ENCODE results near the gene MUC13. TPM values are rescaled to one million over a fixed set of nuclear protein-coding genes. Genes with fewer than 3 reads are reported as not detected.

Gene MUC13
- total RNA-seq, 1 experiment from 2014 or later, result not detected

- Histone ChIP-seq H3K18ac (ENCODE audit: insufficient read length, low read depth, low read length) (no peak overlapping the region), H2BK20ac (ENCODE audit: low read depth, low read length, poor library complexity, severe bottlenecking) (no peak overlapping the region), H2BK12ac (ENCODE audit: insufficient read length, low read depth, low read length) (no peak overlapping the region), H3K79me1 (ENCODE audit: insufficient read depth, low read depth, low read length, poor library complexity, severe bottlenecking) (peaks cover 2% of the 10 kb centered on the region), H3K23me2 (ENCODE audit: insufficient read length, low read depth, low read length, poor library complexity, severe bottlenecking) (no peaks in the 10 kb centered on the region), H3K27ac (ENCODE audit: insufficient read length, low read depth, low read length) (no peak overlapping the region), H3K4me2 (ENCODE audit: insufficient read depth, insufficient read length, low read length) (no peak overlapping the region), H3K56ac (ENCODE audit: insufficient read length, low read depth, low read length) (no peak overlapping the region), H4K91ac (ENCODE audit: insufficient read length, low read depth, low read length) (no peak overlapping the region), H3K9ac (ENCODE audit: extremely low read depth, insufficient read length, low read length) (no peak overlapping the region), H3K27me3 (ENCODE audit: insufficient read depth, low read length) (no peaks in the 10 kb centered on the region), H2BK5ac (ENCODE audit: insufficient read length, low read length) (no peak overlapping the region), H2AK5ac (ENCODE audit: insufficient read length, low read length) (no peak overlapping the region), H3K9me3 (ENCODE audit: control insufficient read depth, low read depth, low read length) (no peaks in the 10 kb centered on the region), H2BK120ac (ENCODE audit: low read depth, low read length, poor library complexity, severe bottlenecking) (no peak overlapping the region), H4K5ac (ENCODE audit: insufficient read length, low read depth, low read length) (no peak overlapping the region), H2BK15ac (ENCODE audit: low read depth, low read length) (no peak overlapping the region), H3K4me1 (ENCODE audit: insufficient read depth, low read length) (peaks cover 8% of the 10 kb centered on the region; the same call in 1 of the 2 replicates), H4K20me1 (ENCODE audit: control insufficient read depth, insufficient read depth, insufficient read length) (no peaks in the 10 kb centered on the region), H2AFZ (ENCODE audit: low read length) (no peak overlapping the region), H3K79me2 (ENCODE audit: insufficient read depth, low read length) (peaks cover 26% of the 10 kb centered on the region; the same call in 1 of the 2 replicates), H3T11ph (ENCODE audit: low read length) (no peak overlapping the region), H3K23ac (ENCODE audit: insufficient read length, low read depth, low read length) (no peak overlapping the region), H4K8ac (replicated peaks; ENCODE audit: insufficient read length, low read depth, low read length) (no peak overlapping the region), H3K14ac (ENCODE audit: insufficient read depth, low read length) (no peak overlapping the region), H3K4ac (ENCODE audit: low read depth, low read length) (no peak overlapping the region)
- no peak for TF ChIP-seq CTCF (conservative IDR thresholded peaks at IDR 0.05)
- H3K4me1 Mint-ChIP-seq, result peaks cover 36 to 38% of the 10 kb centered on the region in 2 experiments
- peak overlapping the region in 1 of 3 experiments; percentile 6; a peak in 2 of 7 replicates for H3K27ac Mint-ChIP-seq
- no peaks in the 10 kb centered on the region for H3K9me3 Mint-ChIP-seq
- DNase-seq, result no peak
- H3K4me3 Mint-ChIP-seq, result no peak overlapping the region
- H3K27me3 Mint-ChIP-seq (ENCODE audit: low read depth), result no peaks in the 10 kb centered on the region
- WGBS (ENCODE audit: extremely low coverage, insufficient read length, low lambda C conversion rate), result no CpG with 5 or more reads among the region's 1 CpG
- peaks cover 17 to 45% (median 21%) of the 10 kb centered on the region in 3 experiments for H3K36me3 Mint-ChIP-seq (ENCODE audit: insufficient read depth in 1 of 3, low read depth in 3 of 3)
These were observed 61.3 kb downstream of the MUC13 start for GRCh38 chr3:124873226-124873625.
